ENCODE measurements around the gene SPATA12.

The SPATA12 gene

DNA sequence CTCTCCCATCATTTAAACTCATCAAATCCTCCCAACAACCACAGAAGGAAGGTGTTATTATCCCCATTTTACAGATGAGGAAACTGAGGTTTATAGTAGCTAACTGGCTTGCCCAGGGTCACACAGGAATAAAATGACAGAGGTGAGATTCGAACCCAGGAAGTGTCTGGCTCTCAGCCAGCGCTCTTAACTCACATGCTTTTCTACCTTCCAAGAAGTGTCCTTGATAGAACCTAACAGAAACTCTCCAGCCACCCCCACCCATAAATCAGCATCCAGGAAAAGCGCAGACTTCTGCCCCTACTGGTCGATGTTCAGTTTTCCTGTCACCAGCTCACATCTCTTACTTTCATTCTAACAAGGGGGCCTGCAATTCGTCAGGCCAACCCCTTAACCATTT, 51.7 kb downstream of the SPATA12 start:
- no peak for DNase-seq (ENCODE audit: low read depth in 3 of 3, low spot score in 1 of 3)

DNA sequence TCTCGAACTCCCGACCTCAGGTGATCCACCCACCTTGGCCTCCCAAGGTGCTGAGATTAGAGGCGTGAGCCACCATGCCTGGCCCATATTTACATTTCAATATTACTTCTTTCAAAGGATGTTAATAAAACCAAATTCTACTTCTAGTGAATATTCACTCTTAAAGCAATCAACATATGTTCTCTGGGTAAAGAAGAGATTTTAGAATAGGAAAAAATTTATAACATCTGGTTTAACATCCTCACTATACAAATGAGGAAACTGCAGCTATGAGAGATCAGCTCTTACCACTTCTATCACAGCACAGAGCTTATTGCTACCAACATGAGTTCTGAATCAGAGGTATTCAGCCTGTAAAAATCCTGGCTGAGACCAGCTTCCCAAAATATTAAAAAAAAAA, 56.0 kb downstream of the SPATA12 start:
- DNase-seq (ENCODE audit: low read depth in 3 of 3, low spot score in 1 of 3), result no peak

DNA sequence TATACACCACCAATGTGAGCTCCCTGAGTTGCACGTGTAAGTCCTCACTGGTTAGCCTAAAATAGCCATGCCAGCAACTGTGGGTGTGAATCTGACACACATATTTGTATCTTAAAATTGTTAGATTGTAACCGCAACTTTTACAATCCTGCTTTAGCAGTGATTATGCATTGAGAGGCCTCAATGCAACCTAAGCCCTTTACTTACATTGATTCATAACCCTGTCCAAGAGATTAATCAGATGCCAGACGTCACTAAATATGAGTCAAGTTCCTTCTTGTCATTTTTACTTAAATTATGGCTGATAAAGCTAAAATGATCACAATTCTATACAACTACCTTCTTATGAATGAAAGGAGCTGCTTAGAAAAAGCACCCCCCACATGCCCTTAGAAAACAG, 57.8 kb downstream of the SPATA12 start:
- DNase-seq (ENCODE audit: low read depth in 3 of 3, low spot score in 1 of 3), result no peak

DNA sequence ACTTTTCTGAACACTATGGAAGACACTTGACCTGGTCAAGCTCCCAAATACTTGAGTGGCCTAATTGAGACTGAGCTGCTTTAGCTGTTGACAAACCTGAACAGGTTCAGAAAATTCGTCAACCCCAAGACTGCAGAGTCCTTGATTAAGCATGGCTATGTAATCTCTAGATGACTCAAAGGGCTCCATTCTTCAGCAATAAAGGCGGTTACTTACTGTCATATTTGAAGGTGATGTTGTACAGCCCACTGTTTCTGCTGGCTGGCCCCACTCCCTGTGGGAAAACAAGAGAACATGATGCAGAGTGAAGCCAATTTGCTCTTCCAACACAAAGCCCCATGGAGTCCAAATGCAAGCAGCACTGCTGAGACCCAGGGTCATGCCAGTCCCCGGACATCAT, 59.6 kb downstream of the SPATA12 start:
- no peak for DNase-seq (ENCODE audit: low read depth in 3 of 3, low spot score in 1 of 3)

DNA sequence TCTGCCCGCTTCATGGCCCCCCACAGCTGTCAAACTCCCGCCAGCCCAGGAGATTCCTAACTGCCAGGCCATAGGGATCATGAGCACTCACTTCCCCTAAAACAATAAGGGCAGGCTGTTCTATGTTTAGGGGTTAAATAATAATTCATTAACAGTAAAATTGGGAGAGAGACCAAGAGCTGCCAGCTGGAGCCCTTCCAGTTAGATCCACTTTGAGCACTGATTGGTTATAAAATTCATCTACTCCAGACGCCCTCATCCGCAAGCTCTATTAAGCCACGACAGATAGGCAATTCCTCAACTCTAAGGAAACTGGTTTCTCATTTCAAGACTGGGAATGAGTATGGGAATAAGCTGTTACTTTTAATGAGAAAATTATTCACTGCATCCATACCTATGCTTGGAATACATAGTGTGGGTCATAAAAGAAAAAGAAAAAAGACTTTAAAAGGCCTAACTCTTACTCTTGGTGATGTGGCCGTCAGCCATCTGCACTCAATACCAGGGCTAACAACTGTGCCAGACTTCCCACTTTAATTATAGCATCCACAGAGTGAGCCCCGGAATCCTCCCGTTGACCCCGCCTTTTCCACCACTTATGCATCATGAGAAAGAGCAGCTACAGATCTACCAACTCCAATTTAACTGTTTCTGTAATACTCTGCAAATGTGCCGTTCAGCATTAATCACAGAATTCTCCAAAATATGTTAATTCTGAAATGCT, 60.1 kb downstream of the SPATA12 start:
- DNase-seq (ENCODE audit: low read depth in 3 of 3, low spot score in 1 of 3), result no peak

All from stimulated activated CD4-positive, alpha-beta T cell treated with anti-CD3 and anti-CD28 coated beads, TNF-alpha, amount 100 ng/mL, for 1 hour (primary cell).